Stimulated activated CD8-positive, alpha-beta memory T cell treated with anti-CD3 and anti-CD28 coated beads, Interleukin-4, amount 100 ng/mL, for 1 hour (primary cell): Measurements from ENCODE around the gene CSRP2.

Source experiments
- DNase-seq, 2 donors: peaks; one replicate each; pipeline ENCODE4 v3.0.0-alpha.2; 2020; ENCODE audit warnings: low read depth in 2 of 2, low spot score in 1 of 2

CSRP2 gene

DNA sequence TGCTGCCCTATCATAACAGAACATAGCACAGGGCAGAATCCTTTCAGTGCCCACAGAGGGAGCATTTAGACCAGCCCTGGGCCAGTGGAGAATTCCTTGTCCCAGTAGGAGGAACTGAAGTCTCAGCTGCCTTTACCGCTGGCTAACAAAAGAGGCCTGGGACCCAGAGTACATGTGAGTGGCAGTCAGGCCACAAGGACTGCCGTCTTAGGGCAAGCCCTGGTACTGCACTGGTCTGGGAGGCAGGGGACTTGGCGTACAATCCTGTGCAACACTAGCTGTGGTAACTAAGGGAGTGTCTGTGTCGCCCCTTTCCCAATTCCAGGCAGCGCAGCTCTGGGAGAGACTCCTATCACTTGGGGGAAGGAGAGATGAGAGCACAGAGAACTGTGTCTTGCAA, 17.0 kb upstream of the CSRP2 start:
- no peak for DNase-seq

DNA sequence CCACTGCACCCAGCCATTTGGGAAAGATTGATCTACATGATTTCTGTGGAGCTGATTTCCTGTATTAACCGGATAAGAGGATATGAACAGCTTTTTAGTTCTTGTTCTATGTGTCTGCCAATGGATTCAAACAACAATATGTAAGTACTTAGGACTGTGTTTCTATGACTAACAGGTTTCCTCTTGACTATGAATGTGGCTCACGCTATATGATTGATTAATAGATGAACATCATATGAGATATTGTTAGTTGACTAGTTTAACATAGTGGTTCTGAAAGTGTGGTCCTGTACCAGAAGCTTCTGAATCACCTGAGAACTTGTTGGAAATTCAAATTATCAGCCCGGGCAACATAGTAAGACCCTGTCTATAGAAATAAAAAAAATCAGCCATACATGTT, 12.8 kb upstream of the CSRP2 start:
- DNase-seq, result no peak

DNA sequence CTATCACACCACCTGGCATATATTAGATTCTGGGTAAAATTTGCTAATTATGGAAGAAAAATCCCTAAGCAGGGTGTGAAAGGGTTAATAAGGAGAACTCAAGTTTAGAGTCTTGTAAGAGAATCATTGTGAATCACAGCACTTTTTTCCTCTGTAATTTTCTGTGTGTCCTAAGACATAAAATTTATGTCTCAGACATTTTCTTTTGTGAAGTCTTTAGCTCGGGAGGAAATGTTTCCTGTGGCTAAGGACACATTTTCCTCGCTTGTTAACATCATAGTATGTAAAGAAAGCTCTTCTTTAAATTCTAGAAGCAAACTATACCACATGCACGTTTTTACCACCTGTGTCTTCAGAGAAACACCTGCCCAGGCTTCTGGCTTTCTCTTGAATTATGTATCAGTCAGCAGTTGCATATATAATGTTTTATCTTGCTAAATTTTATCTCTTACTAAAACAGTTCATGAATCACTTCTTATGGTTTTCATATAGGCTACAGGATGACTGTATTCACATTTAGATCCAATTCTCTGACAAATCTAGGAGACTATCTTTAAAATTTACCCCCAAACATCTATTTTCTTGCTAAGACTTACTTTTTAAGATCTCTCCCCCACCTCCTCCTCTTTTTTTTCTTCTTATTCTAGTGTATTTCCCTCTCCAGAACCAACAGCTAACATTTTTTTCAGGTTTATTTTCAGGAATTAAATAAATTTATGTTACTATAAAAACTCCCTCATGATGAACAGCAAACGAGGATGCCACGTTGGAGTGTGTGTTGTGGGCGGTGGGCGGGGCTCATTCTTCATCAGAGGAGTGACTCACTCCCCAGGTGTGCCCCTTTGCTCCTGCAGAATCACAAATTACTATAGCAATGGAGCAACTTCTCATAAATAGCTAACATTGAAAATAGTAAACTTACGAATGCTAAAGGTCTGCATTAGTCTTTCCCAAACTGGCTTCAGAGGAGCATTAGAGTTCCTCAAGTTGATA, 11.6 kb upstream of the CSRP2 start:
- no peak for DNase-seq

DNA sequence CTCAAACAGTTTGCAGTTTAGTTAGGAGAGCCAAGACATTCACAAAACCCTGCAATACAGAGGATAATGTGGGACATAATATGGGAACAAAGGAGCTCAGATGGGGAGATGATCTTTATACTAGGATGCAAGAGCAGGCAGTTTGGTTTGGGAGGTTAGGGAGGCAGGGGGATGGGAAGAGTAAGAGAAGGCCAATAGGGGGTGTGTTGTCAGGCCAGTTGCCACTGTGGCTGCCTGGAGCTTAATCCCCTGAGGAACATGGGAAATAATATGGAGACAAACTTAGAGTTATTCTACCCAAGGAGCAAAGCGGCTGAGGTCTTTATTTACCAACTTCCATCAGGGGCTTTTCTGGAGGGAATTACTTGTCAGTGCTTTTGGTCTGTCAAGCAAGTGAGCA, 10.0 kb upstream of the CSRP2 start:
- no peak for DNase-seq

DNA sequence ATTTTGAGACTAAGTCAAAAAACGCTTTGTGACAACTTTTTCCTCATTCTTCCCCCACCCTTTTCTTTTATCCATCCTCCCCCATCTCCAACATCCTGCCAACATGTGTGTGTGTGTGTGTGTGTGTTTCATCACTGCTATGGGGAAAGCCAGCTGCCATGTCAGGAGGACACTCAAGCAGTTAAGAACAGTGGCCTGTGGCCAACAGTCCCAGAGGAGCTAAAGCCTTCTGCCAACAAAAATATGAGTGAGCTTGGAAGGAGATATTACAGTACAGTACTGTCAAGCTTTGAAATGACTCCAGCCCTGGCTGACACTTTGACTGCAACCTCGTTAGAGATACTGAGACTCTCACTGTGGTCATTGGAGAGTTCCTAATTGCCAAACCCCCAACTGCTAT, 5.0 kb upstream of the CSRP2 start:
- DNase-seq, result no peak

DNA sequence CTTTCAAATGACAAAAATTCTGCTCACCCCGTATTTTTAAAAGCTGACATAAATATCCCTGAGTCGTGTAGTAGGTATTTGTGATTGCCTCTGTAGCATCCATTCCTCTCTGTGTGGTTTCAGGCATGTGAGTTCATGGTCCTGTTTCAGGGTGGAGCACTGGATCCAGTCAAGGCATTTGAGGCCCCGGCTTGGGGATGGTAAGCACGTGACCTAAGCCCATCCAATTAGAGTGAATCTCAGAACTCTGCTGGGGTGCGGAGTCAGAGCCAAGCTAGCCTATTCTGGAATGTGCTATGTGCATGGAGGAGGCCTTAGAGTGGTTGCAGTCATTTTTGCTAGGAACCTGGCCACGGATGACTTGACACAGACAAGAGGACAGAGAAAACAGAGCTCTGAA, 4.3 kb upstream of the CSRP2 start:
- DNase-seq, result no peak

DNA sequence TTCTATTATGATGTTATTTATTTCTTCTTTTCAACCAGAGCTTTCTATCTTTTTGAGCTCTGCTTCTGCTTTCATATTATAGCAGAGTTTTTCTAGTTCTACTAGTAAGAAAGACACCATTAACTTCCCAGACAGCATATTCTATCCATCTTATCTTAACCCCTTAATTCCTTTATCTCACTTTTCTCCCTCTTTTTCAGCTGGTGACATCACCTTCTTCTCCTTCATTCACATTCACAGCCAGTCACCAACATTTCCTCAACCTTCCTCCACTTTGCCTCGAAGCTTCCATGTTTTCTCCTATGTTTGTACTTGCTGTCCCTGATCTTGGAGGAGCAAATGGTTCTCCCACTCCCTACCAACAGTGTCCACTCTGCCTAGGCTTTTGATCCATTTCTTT, 3.5 kb upstream of the CSRP2 start:
- no peak for DNase-seq

DNA sequence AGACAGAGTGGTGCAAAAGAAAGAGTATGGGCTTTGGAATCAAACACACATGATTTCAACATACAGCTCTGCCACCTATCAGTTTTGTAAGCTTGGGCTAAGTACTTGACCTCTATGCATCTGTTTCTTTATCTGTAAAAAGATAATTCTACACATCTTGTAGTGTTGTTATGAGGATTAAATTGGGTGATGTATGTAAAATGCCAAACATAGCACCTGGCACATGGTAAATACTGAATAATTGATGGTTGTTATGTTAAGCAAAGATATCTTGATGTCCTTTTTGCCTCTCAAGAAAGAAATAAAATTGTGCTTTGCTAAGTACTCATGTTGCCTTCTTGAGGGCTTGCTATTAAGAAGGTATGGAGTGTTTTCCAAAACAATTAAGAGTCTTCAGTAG, 2.3 kb upstream of the CSRP2 start:
- no peak for DNase-seq

DNA sequence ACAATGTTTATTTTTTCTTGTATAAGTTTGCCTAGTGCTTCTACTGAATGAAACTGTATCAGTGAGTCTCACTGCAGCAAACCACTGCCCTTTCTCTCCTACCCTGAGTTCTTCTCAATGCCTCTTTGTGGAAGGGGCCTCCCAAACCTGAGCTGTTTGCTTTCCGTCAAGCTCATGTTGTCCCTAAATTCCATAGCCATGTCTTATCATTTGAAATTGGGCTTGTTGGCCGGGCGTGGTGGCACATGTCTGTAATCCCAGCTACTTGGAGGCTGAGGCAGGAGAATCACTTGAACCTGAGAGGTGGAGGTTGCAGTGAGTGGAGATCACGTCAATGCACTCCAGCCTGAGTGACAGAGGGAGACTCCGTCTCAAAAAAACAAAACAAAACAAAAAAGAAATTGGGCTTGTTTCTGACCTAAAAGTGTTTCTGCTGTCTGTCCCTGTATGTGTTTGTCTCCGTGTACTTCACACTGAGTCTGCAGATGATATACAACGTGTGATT, 1.8 kb upstream of the CSRP2 start:
- DNase-seq, result no peak

DNA sequence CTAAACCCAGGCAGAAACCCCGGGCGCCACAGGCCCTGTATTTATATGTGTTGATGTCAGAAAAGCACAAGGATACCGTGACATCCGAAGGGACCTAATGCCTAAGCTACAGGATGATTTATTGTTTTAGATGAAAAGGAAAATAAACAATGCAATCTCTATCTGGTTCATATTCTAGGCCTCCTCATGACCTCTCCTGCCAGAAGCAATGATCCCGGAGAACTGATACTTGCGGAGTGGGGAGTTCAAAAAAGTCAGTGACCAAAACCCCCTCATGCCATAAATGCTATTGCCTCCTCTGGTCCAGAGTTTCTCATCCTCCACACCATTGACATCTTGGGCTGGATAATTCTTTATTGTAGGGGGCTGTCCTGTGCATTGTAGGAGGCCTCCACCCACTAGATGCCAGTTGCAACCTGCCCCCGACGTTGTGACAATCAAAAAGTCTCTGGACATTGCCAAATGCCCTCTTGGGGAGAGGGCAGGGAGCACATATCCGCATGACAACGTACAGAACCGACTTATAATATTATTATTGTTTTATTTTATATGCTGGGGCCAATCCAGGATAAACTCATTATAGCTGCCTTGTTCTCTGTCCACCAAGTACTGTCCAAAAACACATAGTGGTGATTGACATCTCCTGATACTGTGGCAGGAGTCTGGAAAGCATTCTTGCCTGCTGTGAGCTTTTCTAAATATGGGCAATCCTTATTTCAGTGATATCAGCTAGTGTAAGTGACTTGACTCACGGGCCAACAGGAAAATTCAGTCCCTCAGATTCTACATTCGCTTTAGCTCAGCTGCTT, 1.1 kb upstream of the CSRP2 start:
- DNase-seq, result no peak

DNA sequence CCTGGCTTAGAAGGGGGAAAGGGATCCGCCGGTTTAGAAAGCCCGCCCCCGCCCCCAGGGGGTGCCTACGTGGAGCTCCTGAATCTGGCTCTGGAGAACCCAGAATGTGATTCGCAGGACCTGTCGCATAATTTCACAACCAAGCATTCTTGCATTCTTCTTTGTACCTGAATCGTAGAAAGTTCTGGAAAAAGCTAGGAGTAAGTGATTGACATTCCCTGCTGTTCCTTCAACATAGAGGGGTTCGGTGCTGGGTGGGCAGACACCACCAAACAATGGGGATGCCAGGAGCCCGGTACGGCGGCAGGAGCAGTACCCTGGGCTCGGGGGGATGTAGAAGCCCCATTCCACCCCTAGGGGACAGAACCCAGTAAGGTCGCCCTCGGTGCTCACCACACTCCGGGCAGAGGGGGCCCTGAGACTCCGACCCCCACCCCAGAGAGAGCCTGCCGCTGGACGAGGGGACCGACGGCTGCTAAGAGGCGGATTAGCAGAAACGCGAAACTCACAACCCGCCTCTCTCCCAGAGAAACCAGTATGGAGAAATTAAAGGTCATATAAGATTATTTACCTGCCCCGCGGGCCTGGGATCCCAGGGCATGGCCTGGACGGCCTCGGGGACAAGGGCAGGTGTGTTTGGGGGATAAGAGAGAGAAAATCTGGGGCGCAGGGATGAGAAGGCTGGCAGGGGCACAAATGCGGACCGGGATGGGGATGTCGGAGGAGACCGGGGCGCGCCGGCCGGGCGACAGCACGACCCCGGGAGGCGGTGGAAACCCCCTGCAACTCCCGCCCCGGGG, 520 bp downstream of the CSRP2 start:
- no peak for DNase-seq

DNA sequence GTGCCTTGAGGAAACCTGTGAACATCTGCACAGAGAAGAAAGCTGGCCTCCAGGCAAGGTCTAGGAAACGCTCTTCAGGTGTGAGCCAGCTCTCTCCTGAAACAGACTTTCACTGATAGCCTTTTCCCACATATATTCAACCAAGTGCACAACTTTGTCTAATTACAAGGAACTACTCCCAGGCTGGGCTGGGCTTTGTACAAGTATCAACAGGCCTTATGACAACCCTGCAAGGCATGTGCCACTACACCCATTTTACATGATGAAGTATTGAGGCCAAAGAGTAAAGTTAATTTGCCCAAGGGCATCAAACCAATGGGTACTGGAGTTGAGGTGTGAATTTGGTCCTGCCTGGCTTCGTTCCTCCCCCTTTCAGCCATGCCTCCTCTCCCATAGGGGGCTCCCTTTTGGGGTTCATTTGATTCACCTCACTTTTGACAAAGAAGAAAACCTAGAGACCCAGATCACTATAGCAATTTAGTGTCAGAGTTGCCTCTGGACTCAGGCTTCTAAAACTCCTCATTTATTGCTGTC, 2.1 kb downstream of the CSRP2 start:
- no peak for DNase-seq

DNA sequence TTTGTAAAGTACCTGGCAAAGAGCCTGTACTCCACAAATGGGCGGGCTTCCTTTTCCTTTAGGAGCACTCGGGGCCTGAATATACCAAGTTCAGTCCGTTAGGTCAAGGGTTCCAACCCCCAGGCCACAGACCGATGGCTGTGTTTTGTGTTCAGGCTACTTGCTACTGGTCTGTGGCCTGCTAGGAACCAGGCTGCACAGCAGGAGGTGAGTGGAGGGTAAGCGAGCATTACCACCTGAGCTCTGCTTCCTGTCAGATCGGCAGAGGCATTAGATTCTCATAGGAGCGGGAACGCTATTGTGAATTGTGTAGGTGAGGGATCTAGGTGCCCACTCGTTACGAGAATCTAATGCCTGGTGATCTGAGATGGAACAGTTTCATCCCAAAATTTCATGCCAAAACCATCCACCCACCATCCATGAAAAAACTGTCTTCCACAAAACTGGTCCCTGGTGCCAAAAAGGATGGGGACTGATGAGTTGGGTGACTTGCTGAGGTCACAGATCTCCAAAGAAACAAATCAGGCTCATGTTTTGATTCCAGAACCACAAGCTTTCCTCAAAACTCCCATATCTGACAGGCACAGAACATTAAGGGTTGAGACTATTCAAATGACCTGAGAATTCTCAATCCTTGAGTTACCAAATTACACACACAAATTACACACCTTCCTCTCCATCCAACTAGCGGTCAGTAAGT, 4.2 kb downstream of the CSRP2 start:
- DNase-seq, result no peak

DNA sequence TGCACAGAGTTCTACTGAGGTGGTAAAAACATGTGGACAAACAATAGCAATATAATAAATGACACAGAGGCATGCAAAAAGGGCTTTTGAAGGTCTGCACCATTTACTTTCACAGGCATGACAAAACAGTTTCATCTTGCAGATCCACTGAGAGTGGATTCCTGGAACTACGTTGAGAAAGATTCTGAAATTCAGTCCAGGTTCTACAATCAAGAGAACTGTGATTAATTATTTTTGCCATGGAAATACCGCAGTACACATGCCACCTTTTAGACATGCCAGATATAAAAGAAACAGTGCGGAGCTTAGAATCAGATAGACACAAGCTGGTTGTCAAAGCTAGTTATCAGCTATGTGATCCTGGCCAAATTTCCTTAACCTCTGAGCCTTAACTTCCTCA, 4.8 kb downstream of the CSRP2 start:
- DNase-seq, result no peak

DNA sequence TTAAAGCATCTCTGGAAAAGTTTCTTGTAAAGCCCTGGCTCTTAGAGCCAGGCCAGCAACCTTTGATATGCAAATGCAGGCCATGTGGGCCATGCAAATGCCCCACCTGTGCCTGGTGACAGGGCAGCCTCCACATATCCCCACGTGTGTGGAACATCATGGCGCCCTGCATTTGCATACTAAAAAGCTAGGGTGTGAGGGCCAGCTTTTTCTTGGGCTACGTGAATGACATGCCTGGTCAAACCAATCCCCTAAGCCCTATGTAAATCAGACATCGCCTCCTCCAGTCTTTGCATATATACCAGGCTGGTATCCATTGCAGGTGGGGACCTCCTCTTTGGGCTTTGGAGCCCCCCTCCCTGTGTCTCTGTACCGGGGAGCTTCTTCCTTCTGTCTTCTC, 6.4 kb downstream of the CSRP2 start:
- DNase-seq, result no peak

DNA sequence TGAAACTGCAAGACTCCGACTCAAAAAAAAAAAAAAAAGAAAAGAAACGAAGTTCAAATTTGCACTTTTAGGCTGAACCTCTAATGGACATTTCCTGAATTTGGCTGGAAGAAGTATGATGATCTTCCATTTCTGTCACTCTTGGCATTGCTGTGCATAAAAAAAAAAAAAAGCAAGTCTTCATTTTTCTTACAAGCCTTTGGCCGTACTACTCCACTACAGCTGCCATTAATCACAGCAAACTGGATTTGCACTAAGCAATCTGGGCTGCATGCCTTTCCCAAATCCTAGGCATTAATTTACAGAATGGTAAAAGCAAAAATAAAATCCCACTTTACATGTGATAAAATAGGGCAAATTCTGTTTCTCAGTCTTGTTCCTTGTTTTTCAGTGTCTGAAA, 7.1 kb downstream of the CSRP2 start:
- no peak for DNase-seq

DNA sequence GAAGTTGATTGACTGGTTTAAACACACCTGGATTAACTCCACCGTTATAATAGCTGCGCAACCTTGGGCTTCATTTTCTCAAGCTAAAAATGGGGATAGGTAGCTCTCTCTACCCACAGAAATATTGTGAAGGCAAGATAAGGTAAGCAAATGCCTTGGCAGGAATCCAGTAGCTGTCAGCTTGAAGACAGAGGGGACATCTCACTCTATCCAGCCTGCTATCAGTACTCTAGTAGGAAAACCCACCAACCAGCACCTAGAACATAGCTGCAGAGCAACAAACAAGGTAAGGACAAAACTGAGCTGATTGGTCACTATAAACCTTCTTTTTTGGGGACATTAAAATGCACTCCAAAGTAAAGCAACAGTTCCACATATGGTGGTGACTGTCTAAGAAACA, 7.7 kb downstream of the CSRP2 start:
- no peak for DNase-seq

DNA sequence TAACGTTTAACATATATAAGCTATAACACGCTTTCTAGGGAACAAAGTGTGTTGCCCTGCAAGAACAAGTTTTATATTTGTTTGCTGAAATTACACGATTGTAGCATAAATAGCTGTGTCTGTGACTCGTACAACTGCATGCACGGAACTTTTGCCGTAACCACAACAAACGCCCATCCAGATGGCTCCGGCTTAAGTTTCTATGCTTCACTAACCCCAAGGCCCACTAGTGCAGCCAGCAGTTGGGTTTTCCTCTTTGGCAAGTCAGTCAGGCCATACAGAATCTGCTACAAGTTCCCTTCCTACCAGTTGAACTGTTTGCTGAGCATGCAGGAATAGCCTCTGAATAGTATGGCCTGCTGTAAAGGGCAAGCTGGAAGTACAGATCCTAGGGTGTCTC, 12.1 kb downstream of the CSRP2 start:
- no peak for DNase-seq

DNA sequence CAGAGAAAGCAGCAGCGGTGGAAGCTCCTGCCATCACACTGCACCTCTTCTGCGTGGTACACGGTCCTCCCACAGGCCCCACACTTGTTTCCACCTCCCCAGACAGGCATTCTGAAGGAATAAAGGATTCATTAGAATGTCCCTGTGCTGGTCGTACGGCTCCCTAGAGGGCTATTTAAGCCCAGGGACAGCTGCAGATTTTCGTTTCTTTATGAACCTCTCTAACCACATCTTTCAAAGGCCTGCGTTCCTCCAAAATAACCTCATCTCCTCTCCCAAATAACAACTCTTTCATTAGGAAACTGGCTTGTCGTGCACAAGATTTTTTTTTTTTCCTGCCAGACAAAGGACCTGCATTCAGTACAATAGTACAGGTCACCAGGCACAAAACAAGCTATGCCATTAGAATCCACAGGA, 12.7 kb downstream of the CSRP2 start:
- no peak for DNase-seq

DNA sequence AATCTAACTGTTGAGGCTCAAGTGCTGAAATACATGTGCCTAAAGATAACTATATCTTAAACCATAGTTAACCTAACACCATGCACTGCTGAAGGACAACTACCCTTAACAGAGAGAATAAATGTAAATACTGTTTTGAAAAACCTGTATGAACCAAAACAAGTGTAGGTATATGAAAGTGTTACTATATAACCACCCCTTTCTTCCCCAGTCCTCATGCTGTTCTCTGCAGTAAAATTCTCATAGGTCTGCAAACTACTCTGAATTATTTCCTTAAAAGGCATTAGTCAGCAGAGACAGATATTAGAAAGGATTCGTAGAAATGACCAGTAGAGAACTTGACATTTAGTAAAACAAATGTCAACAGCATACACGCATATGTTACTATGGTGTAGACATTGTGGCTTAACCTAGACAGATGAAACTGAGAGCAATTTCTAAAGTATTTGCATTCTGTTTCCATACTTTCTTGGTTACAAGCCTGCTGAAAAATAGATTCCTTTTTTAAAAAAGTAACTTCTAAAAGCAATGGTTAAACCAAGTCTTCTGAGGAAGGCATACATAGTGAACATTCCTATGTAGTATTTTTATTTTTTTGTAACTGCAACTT, 13.9 kb downstream of the CSRP2 start:
- no peak for DNase-seq
